ENCODE results near the gene THUMPD2. TPM values are rescaled to one million over a fixed set of nuclear protein-coding genes. Genes with fewer than 3 reads are reported as not detected.

The THUMPD2 gene
- total RNA-seq, 1 experiment from 2014 or later, result 19.5 TPM

- Histone ChIP-seq H2BK15ac (ENCODE audit: low read depth, low read length) (no peak overlapping the region), H2BK20ac (ENCODE audit: low read depth, low read length, poor library complexity, severe bottlenecking) (no peak overlapping the region), H2BK120ac (ENCODE audit: low read depth, low read length, poor library complexity, severe bottlenecking) (no peak overlapping the region), H3K18ac (ENCODE audit: insufficient read length, low read depth, low read length) (no peak overlapping the region), H3K9me3 (ENCODE audit: control insufficient read depth, low read depth, low read length) (no peaks in the 10 kb centered on the region), H3K23me2 (ENCODE audit: insufficient read length, low read depth, low read length, poor library complexity, severe bottlenecking) (no peaks in the 10 kb centered on the region), H4K5ac (ENCODE audit: insufficient read length, low read depth, low read length) (no peak overlapping the region), H2BK12ac (ENCODE audit: insufficient read length, low read depth, low read length) (no peak overlapping the region), H3K27ac (ENCODE audit: insufficient read length, low read depth, low read length) (no peak overlapping the region), H3K79me2 (ENCODE audit: insufficient read depth, low read length) (no peaks in the 10 kb centered on the region), H3K27me3 (ENCODE audit: insufficient read depth, low read length) (no peaks in the 10 kb centered on the region), H3K4ac (ENCODE audit: low read depth, low read length) (no peak overlapping the region), H3K14ac (ENCODE audit: insufficient read depth, low read length) (no peak overlapping the region), H4K20me1 (ENCODE audit: control insufficient read depth, insufficient read depth, insufficient read length) (no peaks in the 10 kb centered on the region), H2AFZ (ENCODE audit: low read length) (no peak overlapping the region), H3K4me2 (ENCODE audit: insufficient read depth, insufficient read length, low read length) (no peak overlapping the region), H3K23ac (ENCODE audit: insufficient read length, low read depth, low read length) (no peak overlapping the region), H3K4me1 (ENCODE audit: insufficient read depth, low read length) (peaks cover 8% of the 10 kb centered on the region; the same call in 1 of the 2 replicates), H4K8ac (replicated peaks; ENCODE audit: insufficient read length, low read depth, low read length) (no peak overlapping the region), H4K91ac (ENCODE audit: insufficient read length, low read depth, low read length) (no peak overlapping the region), H3K56ac (ENCODE audit: insufficient read length, low read depth, low read length) (no peak overlapping the region), H3K79me1 (ENCODE audit: insufficient read depth, low read depth, low read length, poor library complexity, severe bottlenecking) (peaks cover 4% of the 10 kb centered on the region), H3T11ph (ENCODE audit: low read length) (no peak overlapping the region), H2AK5ac (ENCODE audit: insufficient read length, low read length) (no peak overlapping the region), H3K9ac (ENCODE audit: extremely low read depth, insufficient read length, low read length) (no peak overlapping the region), H2BK5ac (ENCODE audit: insufficient read length, low read length) (no peak overlapping the region)
- Mint-ChIP-seq H3K4me1 (peaks cover 23 to 28% of the 10 kb centered on the region in 2 experiments), H3K27me3 (ENCODE audit: low read depth) (no peaks in the 10 kb centered on the region), H3K9me3 (peaks cover 0 to 5% of the 10 kb centered on the region in 2 experiments; a peak in 3 of 5 replicates), H3K27ac (no peak overlapping the region), H3K4me3 (no peak overlapping the region), H3K36me3 (ENCODE audit: insufficient read depth in 1 of 3, low read depth in 3 of 3) (peaks cover 25 to 52% (median 27%) of the 10 kb centered on the region in 3 experiments)
- TF ChIP-seq, protein P1, sequence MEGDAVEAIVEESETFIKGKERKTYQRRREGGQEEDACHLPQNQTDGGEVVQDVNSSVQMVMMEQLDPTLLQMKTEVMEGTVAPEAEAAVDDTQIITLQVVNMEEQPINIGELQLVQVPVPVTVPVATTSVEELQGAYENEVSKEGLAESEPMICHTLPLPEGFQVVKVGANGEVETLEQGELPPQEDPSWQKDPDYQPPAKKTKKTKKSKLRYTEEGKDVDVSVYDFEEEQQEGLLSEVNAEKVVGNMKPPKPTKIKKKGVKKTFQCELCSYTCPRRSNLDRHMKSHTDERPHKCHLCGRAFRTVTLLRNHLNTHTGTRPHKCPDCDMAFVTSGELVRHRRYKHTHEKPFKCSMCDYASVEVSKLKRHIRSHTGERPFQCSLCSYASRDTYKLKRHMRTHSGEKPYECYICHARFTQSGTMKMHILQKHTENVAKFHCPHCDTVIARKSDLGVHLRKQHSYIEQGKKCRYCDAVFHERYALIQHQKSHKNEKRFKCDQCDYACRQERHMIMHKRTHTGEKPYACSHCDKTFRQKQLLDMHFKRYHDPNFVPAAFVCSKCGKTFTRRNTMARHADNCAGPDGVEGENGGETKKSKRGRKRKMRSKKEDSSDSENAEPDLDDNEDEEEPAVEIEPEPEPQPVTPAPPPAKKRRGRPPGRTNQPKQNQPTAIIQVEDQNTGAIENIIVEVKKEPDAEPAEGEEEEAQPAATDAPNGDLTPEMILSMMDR (conservative IDR thresholded peaks at IDR 0.05), result no peak
- WGBS (ENCODE audit: extremely low coverage, insufficient read length, low lambda C conversion rate), result no CpG with 5 or more reads among the region's 3 CpGs
- no peak for DNase-seq
Measured at GRCh38 chr2:39735648-39736047, 43.4 kb downstream of the THUMPD2 start.

Measured in H9 (cell line).